ENCODE data around the gene LRRC26. TPM values are rescaled to one million over a fixed set of nuclear protein-coding genes. Genes with fewer than 3 reads are reported as not detected.

LRRC26 gene
- polyA plus RNA-seq, 1 donor (not counting 4 experiments of a cell fraction or from before 2014, with no cell fraction given) = not detected

DNA sequence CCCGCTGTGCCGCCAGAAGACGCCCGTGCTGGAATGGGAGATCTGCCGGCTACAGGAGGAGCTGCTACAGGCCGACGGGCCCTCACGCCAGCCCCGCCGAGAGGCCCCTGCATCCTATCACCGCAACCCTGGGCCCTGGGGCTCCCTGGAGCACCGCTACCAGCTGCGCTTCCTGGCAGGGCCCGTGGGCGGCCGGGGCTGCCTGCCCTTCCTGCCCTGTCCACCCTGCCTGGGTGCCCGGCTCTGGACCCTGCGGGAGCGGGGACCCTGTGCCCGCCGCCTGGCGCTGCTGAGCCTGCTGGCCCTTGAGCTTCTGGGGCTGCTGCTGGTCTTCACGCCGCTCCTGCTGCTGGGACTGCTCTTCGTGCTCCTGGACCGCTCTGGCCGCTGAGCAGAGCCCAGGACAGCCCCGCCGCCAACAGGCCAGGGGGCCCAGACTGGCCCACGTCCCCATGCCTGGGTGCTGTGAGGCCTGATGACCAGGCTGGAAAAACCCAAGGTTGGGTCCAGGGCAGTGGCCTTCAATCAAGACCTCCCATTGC is 48.4 kb upstream of the LRRC26 start:
- H2AFZ ChIP-seq (ENCODE audit: control insufficient read depth, low read length) = no peak overlapping the region

GRCh38 chr9:137217276-137218211 is 47.7 kb upstream of the LRRC26 start:
- no peak overlapping the region for H3K27ac ChIP-seq (ENCODE audit: control insufficient read depth, insufficient read depth, low read length)
- dilution Hi-C loops (cut with MboI; ENCODE audit: extremely low pct_ligation_motif_present, low sequenced_read_pairs) = no loop called here
- H3K79me2 ChIP-seq (ENCODE audit: control insufficient read depth, insufficient read depth, low read length) = no peaks in the 10 kb centered on the region
- H3K27me3 ChIP-seq (ENCODE audit: control insufficient read depth, extremely low read depth, insufficient read depth, low read length) = no peaks in the 10 kb centered on the region
- DNase-seq (ENCODE audit: low read depth, low spot score) (no peak), FAIRE-seq (peak; percentile 89)
- TF ChIP-seq, protein P1, sequence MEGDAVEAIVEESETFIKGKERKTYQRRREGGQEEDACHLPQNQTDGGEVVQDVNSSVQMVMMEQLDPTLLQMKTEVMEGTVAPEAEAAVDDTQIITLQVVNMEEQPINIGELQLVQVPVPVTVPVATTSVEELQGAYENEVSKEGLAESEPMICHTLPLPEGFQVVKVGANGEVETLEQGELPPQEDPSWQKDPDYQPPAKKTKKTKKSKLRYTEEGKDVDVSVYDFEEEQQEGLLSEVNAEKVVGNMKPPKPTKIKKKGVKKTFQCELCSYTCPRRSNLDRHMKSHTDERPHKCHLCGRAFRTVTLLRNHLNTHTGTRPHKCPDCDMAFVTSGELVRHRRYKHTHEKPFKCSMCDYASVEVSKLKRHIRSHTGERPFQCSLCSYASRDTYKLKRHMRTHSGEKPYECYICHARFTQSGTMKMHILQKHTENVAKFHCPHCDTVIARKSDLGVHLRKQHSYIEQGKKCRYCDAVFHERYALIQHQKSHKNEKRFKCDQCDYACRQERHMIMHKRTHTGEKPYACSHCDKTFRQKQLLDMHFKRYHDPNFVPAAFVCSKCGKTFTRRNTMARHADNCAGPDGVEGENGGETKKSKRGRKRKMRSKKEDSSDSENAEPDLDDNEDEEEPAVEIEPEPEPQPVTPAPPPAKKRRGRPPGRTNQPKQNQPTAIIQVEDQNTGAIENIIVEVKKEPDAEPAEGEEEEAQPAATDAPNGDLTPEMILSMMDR (optimal IDR thresholded peaks at IDR 0.05 in 1 of 3, IDR thresholded peaks at IDR 0.05 in 1 of 3, conservative IDR thresholded peaks at IDR 0.05 in 1 of 3; ENCODE audit: extremely low read depth in 1 of 3, insufficient read depth in 2 of 3, low read length in 3 of 3) = peak in 1 of 3 experiments; percentile 18
- TF ChIP-seq EZH2 (IDR thresholded peaks at IDR 0.05; ENCODE audit: low read length) = no peak
- peak overlapping the region; percentile 30 for H2AFZ ChIP-seq (ENCODE audit: control insufficient read depth, low read length)
- peaks cover 20% of the 10 kb centered on the region for H3K4me1 ChIP-seq (ENCODE audit: control insufficient read depth, extremely low read depth, insufficient read depth, low read length)
- H3K4me3 ChIP-seq (ENCODE audit: control insufficient read depth in 2 of 3, extremely low read depth in 1 of 3, insufficient read depth in 2 of 3, low read depth in 1 of 3, low read length in 3 of 3) = peak overlapping the region; percentile 40 to 54 (median 44)
- no peaks in the 10 kb centered on the region for H3K9me3 ChIP-seq (ENCODE audit: control insufficient read depth, low read depth, low read length)
- no peaks in the 10 kb centered on the region for H3K9me1 ChIP-seq (ENCODE audit: control insufficient read depth, extremely low read depth, insufficient read depth, low read length)
- H4K20me1 ChIP-seq (ENCODE audit: control insufficient read depth, extremely low read depth, insufficient read depth, low read length) = no peaks in the 10 kb centered on the region
- peaks cover 3 to 17% of the 10 kb centered on the region in 2 experiments for H3K36me3 ChIP-seq (ENCODE audit: control insufficient read depth in 2 of 2, extremely low read depth in 1 of 2, insufficient read depth in 2 of 2, low read length in 2 of 2)
- H3K9ac ChIP-seq (ENCODE audit: control insufficient read depth, extremely low read depth, insufficient read depth, low read length) = peak overlapping the region; percentile 41
- peak overlapping the region; percentile 79 for H3K4me2 ChIP-seq (ENCODE audit: control insufficient read depth, extremely low read depth, insufficient read depth, low read depth, low read length)

More for the DNA sequence above, 48.4 kb upstream of the LRRC26 start:
- dilution Hi-C loops (cut with MboI; ENCODE audit: extremely low pct_ligation_motif_present, low sequenced_read_pairs) = no loop called here
- Histone ChIP-seq H4K20me1 (ENCODE audit: control insufficient read depth, extremely low read depth, insufficient read depth, low read length) (no peaks in the 10 kb centered on the region), H3K27me3 (ENCODE audit: control insufficient read depth, extremely low read depth, insufficient read depth, low read length) (no peaks in the 10 kb centered on the region), H3K27ac (ENCODE audit: control insufficient read depth, insufficient read depth, low read length) (no peak overlapping the region), H3K9me1 (ENCODE audit: control insufficient read depth, extremely low read depth, insufficient read depth, low read length) (no peaks in the 10 kb centered on the region), H3K9ac (ENCODE audit: control insufficient read depth, extremely low read depth, insufficient read depth, low read length) (no peak overlapping the region), H3K36me3 (ENCODE audit: control insufficient read depth in 2 of 2, extremely low read depth in 1 of 2, insufficient read depth in 2 of 2, low read length in 2 of 2) (peaks cover 3 to 13% of the 10 kb centered on the region in 2 experiments), H3K9me3 (ENCODE audit: control insufficient read depth, low read depth, low read length) (no peaks in the 10 kb centered on the region), H3K79me2 (ENCODE audit: control insufficient read depth, insufficient read depth, low read length) (no peaks in the 10 kb centered on the region), H3K4me2 (ENCODE audit: control insufficient read depth, extremely low read depth, insufficient read depth, low read depth, low read length) (peak overlapping the region; percentile 79), H3K4me3 (ENCODE audit: control insufficient read depth in 2 of 3, extremely low read depth in 1 of 3, insufficient read depth in 2 of 3, low read depth in 1 of 3, low read length in 3 of 3) (no peak overlapping the region), H3K4me1 (ENCODE audit: control insufficient read depth, extremely low read depth, insufficient read depth, low read length) (peaks cover 26% of the 10 kb centered on the region)
- DNase-seq (ENCODE audit: low read depth, low spot score) = no peak
- TF ChIP-seq, protein P1 (optimal IDR thresholded peaks at IDR 0.05 in 1 of 3, IDR thresholded peaks at IDR 0.05 in 1 of 3, conservative IDR thresholded peaks at IDR 0.05 in 1 of 3; ENCODE audit: extremely low read depth in 1 of 3, insufficient read depth in 2 of 3, low read length in 3 of 3) = no peak
- TF ChIP-seq EZH2 (IDR thresholded peaks at IDR 0.05; ENCODE audit: low read length) = no peak
- no peak for FAIRE-seq

Measured in keratinocyte (primary cell).